PC-3 (cell line): ENCODE results near the gene PEPD. TPM values are rescaled to one million over a fixed set of nuclear protein-coding genes. Genes with fewer than 3 reads are reported as not detected.

Experiments used
- ATAC-seq: fragments of 200-7000 bp; cut with Tn5 transposase; 2 replicates; pipeline ENCODE4 v1.9.1; 2020; ENCODE audit warnings: mild to moderate bottlenecking, moderate library complexity
- BruUV-seq: library from RNA; stranded (reverse); fragments of 400-500 nt; replicated peaks from 2 replicates; lab custom pipeline; 2021; lab: Mats Ljungman, UMichigan
- CTCF ChIA-PET: fragments of 300-600 bp; sonication (Branson Sonifier 250); formaldehyde crosslinking; loops from one replicate; lab custom pipeline; 2022; ENCODE audit warnings: antibody characterized with exemption; lab: Charles Lee
- POLR2A ChIA-PET: fragments of 300-600 bp; sonication (Branson Sonifier 250); formaldehyde crosslinking; loops from one replicate; lab custom pipeline; 2022; ENCODE audit warnings: antibody characterized with exemption; ENCODE audit not compliant: unreplicated experiment; lab: Charles Lee
- DNase-seq: peaks from one replicate; pipeline ENCODE4 v3.0.0-alpha.2; 2015
- H2AFZ ChIP-seq: fragments of 300-600 bp; sonication (generic); 2 replicates; pipeline ENCODE4 v1.6.0; 2016; ENCODE audit warnings: antibody characterized with exemption, low read length
- H3F3A ChIP-seq: fragments of 300-600 bp; sonication (generic); one replicate; pipeline ENCODE4 v1.6.0; 2017; ENCODE audit warnings: antibody characterized with exemption, low read length, control low read depth, mild to moderate bottlenecking; ENCODE audit not compliant: unreplicated experiment
- H3K27ac ChIP-seq: fragments of 300-600 bp; sonication (generic); 2 replicates; pipeline ENCODE4 v1.5.1; 2016; ENCODE audit warnings: mild to moderate bottlenecking, low read length
- H3K27me3 ChIP-seq: fragments of 300-600 bp; sonication (generic); 2 replicates; pipeline ENCODE4 v1.6.1; 2016; ENCODE audit warnings: low read length, mixed read lengths
- H3K36me3 ChIP-seq: fragments of 300-600 bp; sonication (generic); 2 replicates; pipeline ENCODE4 v1.6.1; 2016; ENCODE audit warnings: low read depth, mixed run types, low read length, mixed read lengths
- H3K4me1 ChIP-seq: fragments of 300-600 bp; sonication (generic); 2 replicates; pipeline ENCODE4 v1.5.1; 2016; ENCODE audit warnings: low read length; ENCODE audit not compliant: insufficient read depth
- H3K4me2 ChIP-seq: fragments of 300-600 bp; sonication (generic); 2 replicates; pipeline ENCODE4 v1.6.0; 2016; ENCODE audit warnings: low read length
- H3K4me3 ChIP-seq: fragments of 300-600 bp; sonication (generic); 2 replicates; pipeline ENCODE4 v1.5.1; 2016; ENCODE audit warnings: mild to moderate bottlenecking, low read length, mixed read lengths
- H3K79me2 ChIP-seq: fragments of 300-600 bp; sonication (generic); 2 replicates; pipeline ENCODE4 v1.6.1; 2017; ENCODE audit warnings: low read length, mixed read lengths
- H3K9ac ChIP-seq: fragments of 300-600 bp; sonication (generic); 2 replicates; pipeline ENCODE4 v1.6.0; 2016; ENCODE audit warnings: mild to moderate bottlenecking, low read length
- H3K9me2 ChIP-seq: fragments of 300-600 bp; sonication (generic); replicated peaks from 2 replicates; pipeline ENCODE4 v1.6.1; 2016; ENCODE audit warnings: mixed run types, low read length, mixed read lengths
- H3K9me3 ChIP-seq: fragments of 300-600 bp; sonication (generic); 2 replicates; pipeline ENCODE4 v1.6.1; 2016; ENCODE audit warnings: low read length, mixed read lengths
- H4K20me1 ChIP-seq: fragments of 300-600 bp; sonication (generic); 2 replicates; pipeline ENCODE4 v1.6.1; 2016; ENCODE audit warnings: low read length, mixed read lengths
- CTCF ChIP-seq: fragments of 300-600 bp; sonication (generic); conservative IDR thresholded peaks from 2 replicates; pipeline ENCODE4 v1.5.1; 2017; ENCODE audit warnings: antibody characterized with exemption, low read depth, mild to moderate bottlenecking, low read length
- EZH2 ChIP-seq: fragments of 300-600 bp; sonication (generic); IDR thresholded peaks from one replicate; pipeline ENCODE4 v1.6.1; 2017; ENCODE audit warnings: antibody characterized with exemption, mild to moderate bottlenecking, low read length; ENCODE audit not compliant: unreplicated experiment
- EZH2phosphoT487 ChIP-seq: fragments of 300-600 bp; sonication (generic); IDR thresholded peaks from 2 replicates; pipeline ENCODE4 v1.6.1; 2018; ENCODE audit warnings: mild to moderate bottlenecking, antibody characterized with exemption, low read length, borderline replicate concordance
- intact Hi-C: fragments of 100-400 bp; cut with micrococcal nuclease; formaldehyde crosslinking; loops from 2 replicates; pipeline ENCODE4 v1.9.0; 2023
- total RNA-seq: library from RNA; depleted of rRNA; stranded (reverse); fragments of >200 nt; gene quantifications from 2 replicates; pipeline ENCODE4 v1.2.3, GENCODE V29; 2014

Gene PEPD
- total RNA-seq, 1 experiment from 2014 or later: 53.4 TPM

- Histone ChIP-seq H3K9me2 (no peaks in the 10 kb centered on the region), H3K27ac (peak overlapping the region; percentile 39), H3K9me3 (no peaks in the 10 kb centered on the region), H3K9ac (no peak overlapping the region), H3K4me3 (no peak overlapping the region), H4K20me1 (no peaks in the 10 kb centered on the region), H3K36me3 (no peaks in the 10 kb centered on the region), H3F3A (no peaks in the 10 kb centered on the region), H3K4me2 (peak overlapping the region; percentile 31), H3K79me2 (no peaks in the 10 kb centered on the region), H3K27me3 (no peaks in the 10 kb centered on the region), H3K4me1 (peaks cover 9% of the 10 kb centered on the region), H2AFZ (no peak overlapping the region)
- intact Hi-C loops: no loop called here
- TF ChIP-seq EZH2: no peak
- ChIA-PET CTCF (no interaction called here), POLR2A (no interaction called here)
- BruUV-seq: no TSS peak
- DNase-seq (peak; percentile 45), ATAC-seq (no peak)
These were observed 14.3 kb downstream of the PEPD start for GRCh38 chr19:33507021-33507956.

GRCh38 chr19:33506498-33506897, 15.1 kb downstream of the PEPD start:
- H4K20me1 ChIP-seq: no peaks in the 10 kb centered on the region
- H3F3A ChIP-seq: no peaks in the 10 kb centered on the region
- H3K4me2 ChIP-seq: peak overlapping the region; percentile 31; the same call in 1 of the 2 replicates
- POLR2A ChIA-PET: no interaction called here
- TF ChIP-seq CTCF (no peak), EZH2 (no peak), EZH2phosphoT487 (no peak)
- no peaks in the 10 kb centered on the region for H3K79me2 ChIP-seq
- H3K36me3 ChIP-seq: no peaks in the 10 kb centered on the region
- no peak overlapping the region for H3K27ac ChIP-seq
- intact Hi-C loops: no loop called here
- H3K4me3 ChIP-seq: no peak overlapping the region
- no TSS peak for BruUV-seq
- ATAC-seq (no peak), DNase-seq (no peak)
- no peaks in the 10 kb centered on the region for H3K9me2 ChIP-seq
- H3K9ac ChIP-seq: no peak overlapping the region
- CTCF ChIA-PET: no interaction called here
- no peaks in the 10 kb centered on the region for H3K27me3 ChIP-seq
- H3K9me3 ChIP-seq: no peaks in the 10 kb centered on the region
- H3K4me1 ChIP-seq: peaks cover 9% of the 10 kb centered on the region
- no peak overlapping the region for H2AFZ ChIP-seq

GRCh38 chr19:33505823-33506222, 15.8 kb downstream of the PEPD start:
- DNase-seq: no peak
- Histone ChIP-seq H4K20me1 (no peaks in the 10 kb centered on the region), H3K4me3 (no peak overlapping the region), H3K79me2 (no peaks in the 10 kb centered on the region), H3K9me3 (no peaks in the 10 kb centered on the region), H3K4me1 (peaks cover 9% of the 10 kb centered on the region), H3K27me3 (no peaks in the 10 kb centered on the region), H2AFZ (no peak overlapping the region), H3K36me3 (no peaks in the 10 kb centered on the region), H3K4me2 (no peak overlapping the region), H3K9me2 (no peaks in the 10 kb centered on the region), H3K9ac (no peak overlapping the region), H3F3A (no peaks in the 10 kb centered on the region), H3K27ac (no peak overlapping the region)
- POLR2A ChIA-PET: no interaction called here
- intact Hi-C loops: no loop called here
- no TSS peak for BruUV-seq
- TF ChIP-seq CTCF (no peak), EZH2 (no peak), EZH2phosphoT487 (no peak)
- no peak for ATAC-seq
- CTCF ChIA-PET: no interaction called here
